SK-N-SH (cell line): ENCODE measurements around the gene PRICKLE2.

Experiments used
- EP300 ChIP-seq, 2 experiments: IDR thresholded peaks; 2 replicates each; pipeline versions ENCODE4 v1.4.0 to v1.6.1; 2012; ENCODE audit warnings: borderline replicate concordance in 1 of 2, low read depth in 1 of 2, low read length in 1 of 2
- EZH2phosphoT487 ChIP-seq: fragments of 200-600 bp; sonication (generic); IDR thresholded peaks from 2 replicates; pipeline ENCODE4 v1.6.1; 2017; ENCODE audit warnings: low read depth, mixed run types, mild to moderate bottlenecking, antibody characterized with exemption, moderate library complexity, borderline replicate concordance

- TF ChIP-seq EP300 (IDR thresholded peaks at IDR 0.05; ENCODE audit: borderline replicate concordance in 1 of 2, low read depth in 1 of 2, low read length in 1 of 2) (no peak), EZH2phosphoT487 (no peak)
Measured at GRCh38 chr3:64111083-64111482, 114.2 kb downstream of the PRICKLE2 start.
